ENCODE data around the gene TMEM18. TPM values are rescaled to one million over a fixed set of nuclear protein-coding genes. Genes with fewer than 3 reads are reported as not detected.

TMEM18 gene
- total and polyA plus RNA-seq, 8 donors, result 11.9 to 20.3 (median 15.1) TPM

- peaks cover 0 to 5% (median 0%) of the 10 kb centered on the region in 3 donors for H3K36me3 ChIP-seq
- H3K27ac ChIP-seq, result no peak overlapping the region
- 78 to 83% methylated on average over 12 of the region's 12 CpGs for WGBS, 2 donors
- H3K4me3 ChIP-seq, result no peak overlapping the region
- no peak for FAIRE-seq
- DNase-seq, result no peak
- no peak for ATAC-seq
- intact Hi-C loops (cut with DNase I), result no loop called here
- TF ChIP-seq CTCF (IDR thresholded peaks at IDR 0.05), result no peak
- H3K9me3 ChIP-seq, result no peaks in the 10 kb centered on the region
- H3K27me3 ChIP-seq, result peaks cover 0 to 4% (median 0%) of the 10 kb centered on the region in 4 donors
- no peaks in the 10 kb centered on the region for H3K4me1 ChIP-seq
Observed at GRCh38 chr2:661360-661635, 15.9 kb downstream of the TMEM18 start.

GRCh38 chr2:660586-661359 is 16.4 kb downstream of the TMEM18 start:
- Histone ChIP-seq H3K4me3 (no peak overlapping the region), H3K4me1 (no peaks in the 10 kb centered on the region), H3K27ac (no peak overlapping the region), H3K36me3 (peaks cover 0 to 5% (median 0%) of the 10 kb centered on the region in 3 donors), H3K9me3 (no peaks in the 10 kb centered on the region), H3K27me3 (peaks cover 0 to 4% (median 0%) of the 10 kb centered on the region in 4 donors)
- FAIRE-seq (no peak), ATAC-seq (no peak), DNase-seq (peak in 1 of 6 donors; percentile 62)
- no peak for TF ChIP-seq CTCF (IDR thresholded peaks at IDR 0.05)
- 54 to 57% methylated on average over 29 of the region's 29 CpGs for WGBS, 2 donors
- intact Hi-C loops (cut with DNase I), result no loop called here

GRCh38 chr2:660029-660428 is 17.2 kb downstream of the TMEM18 start:
- Histone ChIP-seq H3K4me1 (no peaks in the 10 kb centered on the region), H3K36me3 (peaks cover 0 to 5% (median 0%) of the 10 kb centered on the region in 3 donors), H3K27me3 (peaks cover 0 to 4% (median 0%) of the 10 kb centered on the region in 4 donors), H3K4me3 (no peak overlapping the region), H3K9me3 (no peaks in the 10 kb centered on the region), H3K27ac (no peak overlapping the region)
- DNase-seq (no peak), ATAC-seq (no peak), FAIRE-seq (no peak)
- TF ChIP-seq CTCF (IDR thresholded peaks at IDR 0.05), result no peak
- intact Hi-C loops (cut with DNase I), result no loop called here
- 80 to 81% methylated on average over 12 of the region's 12 CpGs for WGBS, 2 donors

GRCh38 chr2:658426-658825 is 18.8 kb downstream of the TMEM18 start:
- no peak for TF ChIP-seq CTCF (IDR thresholded peaks at IDR 0.05)
- intact Hi-C loops (cut with DNase I), result no loop called here
- no peak for DNase-seq
- no peak for ATAC-seq
- Histone ChIP-seq H3K9me3 (no peaks in the 10 kb centered on the region), H3K27ac (no peak overlapping the region), H3K36me3 (no peaks in the 10 kb centered on the region), H3K4me3 (no peak overlapping the region), H3K4me1 (no peaks in the 10 kb centered on the region), H3K27me3 (peaks cover 0 to 4% (median 0%) of the 10 kb centered on the region in 4 donors)
- no peak for FAIRE-seq
- WGBS, 2 donors, result 81 to 86% methylated on average over 8 of the region's 8 CpGs

GRCh38 chr2:657766-658165 is 19.4 kb downstream of the TMEM18 start:
- intact Hi-C loops (cut with DNase I), result no loop called here
- ATAC-seq (no peak), DNase-seq (no peak), FAIRE-seq (no peak)
- H3K9me3 ChIP-seq, result no peaks in the 10 kb centered on the region
- no peaks in the 10 kb centered on the region for H3K4me1 ChIP-seq
- no peaks in the 10 kb centered on the region for H3K36me3 ChIP-seq
- H3K4me3 ChIP-seq, result no peak overlapping the region
- H3K27ac ChIP-seq, result no peak overlapping the region
- peaks cover 0 to 4% (median 0%) of the 10 kb centered on the region in 4 donors for H3K27me3 ChIP-seq
- 69 to 80% methylated on average over 6 of the region's 6 CpGs for WGBS, 2 donors
- no peak for TF ChIP-seq CTCF (IDR thresholded peaks at IDR 0.05)
